CD4-positive, alpha-beta T cell treated with Interleukin-6 at 100 ng/mL for 8 hours (primary cell): ENCODE measurements around the gene RNF114.
A peak's percentile ranks its signal among the peaks of the same experiment; 100 is the strongest.
"Not testable (repeated sequence)": the region's sequence is repeated elsewhere in the genome, so short reads cannot be mapped to it uniquely, and the experiment has no call there.

Experiments used
- DNase-seq: peaks from one replicate; pipeline ENCODE4 v3.0.0-alpha.2; 2020; ENCODE audit warnings: mixed read lengths, low spot score

Gene RNF114

DNA sequence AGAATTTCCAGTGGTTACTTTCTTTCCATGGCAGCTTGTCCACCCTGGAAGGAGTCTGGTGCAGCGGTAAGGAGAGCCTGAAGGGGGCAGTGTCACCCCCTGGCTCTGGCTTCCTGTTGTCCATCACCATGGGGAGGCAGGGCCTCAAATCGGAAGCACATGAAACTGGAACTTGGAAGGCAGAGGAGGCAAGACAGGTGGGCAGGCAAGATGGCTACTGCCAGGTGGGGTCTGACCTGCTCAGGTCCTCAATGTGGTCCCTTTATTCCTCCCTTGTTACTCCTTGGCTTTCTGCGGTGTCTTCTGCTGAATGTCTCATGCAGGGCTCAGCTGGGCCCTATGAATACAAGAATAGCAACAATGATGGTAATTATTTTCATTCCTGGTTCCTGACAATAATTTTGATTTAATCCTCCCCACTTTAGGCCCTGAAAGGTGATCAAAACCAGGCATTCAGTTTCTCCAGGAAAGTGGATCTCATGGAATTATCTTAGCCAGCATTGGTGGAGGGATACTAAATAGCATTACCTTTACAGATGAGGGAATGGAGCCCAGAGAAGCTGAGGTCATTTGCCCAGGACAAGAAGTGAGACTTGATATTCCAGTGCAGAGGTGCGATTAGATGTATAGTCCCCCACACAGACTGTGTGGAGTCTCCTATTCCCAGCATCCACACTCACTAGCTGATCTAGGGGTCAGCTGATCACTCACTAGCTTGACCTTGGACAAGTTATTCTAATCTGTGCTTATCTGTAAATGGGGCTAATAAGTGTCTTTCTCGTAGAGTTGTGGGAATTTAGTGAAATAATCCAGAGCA, 29.0 kb downstream of the RNF114 start:
- DNase-seq = no peak

DNA sequence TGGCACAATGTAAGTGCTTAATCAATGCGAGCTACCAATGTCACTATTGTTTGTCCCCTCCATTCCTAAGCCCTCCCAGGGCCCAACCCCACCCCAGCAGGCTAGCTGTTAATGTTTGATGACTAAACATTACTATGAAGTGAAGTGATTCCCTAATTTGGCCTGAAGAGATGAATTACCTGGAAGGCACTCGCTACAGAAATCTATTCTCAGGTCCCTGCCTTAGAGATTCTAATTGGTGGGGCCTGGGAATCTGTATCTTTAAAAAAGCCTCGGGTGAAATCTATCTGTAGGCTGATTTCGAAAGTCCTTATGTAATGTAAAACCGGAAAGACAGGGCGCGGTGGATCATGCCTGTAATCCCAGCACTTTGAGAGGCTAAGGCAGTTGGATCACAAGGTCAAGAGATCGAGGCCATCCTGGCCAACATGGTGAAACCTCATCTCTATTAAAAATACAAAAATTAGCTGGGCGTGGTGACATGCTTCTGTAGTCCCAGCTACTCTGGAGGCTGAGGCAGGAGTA, 29.6 kb downstream of the RNF114 start:
- no peak for DNase-seq

DNA sequence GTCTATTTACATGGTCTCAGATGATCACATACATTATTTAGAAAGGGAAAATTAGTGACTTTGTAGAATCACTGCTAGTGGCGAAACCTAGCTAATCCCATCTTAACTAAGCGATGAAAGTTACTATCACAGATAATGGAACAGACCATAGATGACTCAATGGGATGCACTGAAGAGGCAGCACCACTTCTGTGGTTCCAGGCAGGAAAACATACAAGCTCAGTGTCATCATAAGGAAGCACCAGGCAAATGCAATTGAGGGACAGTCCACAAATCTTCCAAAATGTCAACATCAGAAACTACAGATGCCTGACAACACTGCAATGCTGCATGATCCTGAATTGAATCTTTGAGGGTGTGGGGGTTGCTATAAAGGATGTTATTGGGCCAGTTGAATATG, 30.7 kb downstream of the RNF114 start:
- no peak for DNase-seq

DNA sequence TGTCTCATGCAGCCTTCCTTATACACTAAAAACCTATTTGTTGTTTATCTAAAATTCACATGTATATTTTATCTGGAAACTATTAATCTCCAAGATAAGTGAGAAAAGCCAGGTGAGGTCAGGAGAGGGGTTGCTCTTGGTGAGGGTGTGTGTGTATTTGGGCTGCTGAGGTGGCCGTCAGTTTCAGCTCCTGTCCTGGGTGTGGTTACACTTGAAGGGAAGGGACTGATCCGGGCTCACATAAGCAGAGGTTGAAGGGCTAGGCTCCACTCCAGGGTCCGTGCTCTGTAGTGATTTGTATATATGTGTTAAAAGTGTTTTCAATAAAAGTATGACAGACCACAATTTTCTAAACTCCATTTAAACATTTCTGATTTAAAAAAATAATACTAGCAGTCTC, 33.0 kb downstream of the RNF114 start:
- DNase-seq = no peak

DNA sequence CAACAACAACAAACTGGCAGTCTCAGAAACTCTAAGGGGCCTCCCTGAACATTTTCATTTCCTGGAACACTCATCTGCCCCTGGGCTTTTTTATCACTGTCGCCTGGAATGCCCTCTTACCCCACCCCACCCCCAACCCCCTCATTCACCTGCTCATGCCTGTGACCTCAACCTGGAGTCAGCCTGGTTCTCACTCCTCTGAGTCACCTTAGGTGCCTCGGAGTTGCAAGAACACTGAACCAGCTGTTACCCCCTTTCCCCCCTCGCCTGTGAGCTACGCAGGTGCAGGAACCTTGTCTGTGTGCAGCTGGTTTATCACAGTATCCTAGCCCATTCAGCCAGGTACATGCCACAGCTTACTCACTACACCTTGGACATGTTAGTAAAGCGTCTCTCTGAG, 33.7 kb downstream of the RNF114 start:
- no peak for DNase-seq

DNA sequence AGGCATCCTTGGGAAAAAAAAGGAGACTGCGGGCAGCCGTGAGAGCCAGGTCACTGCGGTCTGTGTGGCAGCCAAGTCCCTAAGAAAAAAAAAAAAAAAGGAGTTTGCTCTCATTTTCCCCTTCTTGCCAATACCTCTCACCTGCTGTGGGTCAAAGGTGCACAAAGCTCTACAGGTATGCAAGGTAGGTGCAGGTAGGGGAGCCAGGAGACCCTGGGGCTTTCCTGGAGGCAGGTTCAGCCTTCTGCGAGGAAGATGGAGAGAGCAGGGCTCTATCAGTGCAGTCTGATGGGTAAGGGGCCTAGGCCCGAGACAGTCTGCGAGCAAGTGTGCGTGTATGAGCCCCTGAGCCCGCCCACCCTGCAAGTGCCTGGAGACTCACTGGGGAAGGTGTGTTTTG, 34.3 kb downstream of the RNF114 start:
- no peak for DNase-seq

DNA sequence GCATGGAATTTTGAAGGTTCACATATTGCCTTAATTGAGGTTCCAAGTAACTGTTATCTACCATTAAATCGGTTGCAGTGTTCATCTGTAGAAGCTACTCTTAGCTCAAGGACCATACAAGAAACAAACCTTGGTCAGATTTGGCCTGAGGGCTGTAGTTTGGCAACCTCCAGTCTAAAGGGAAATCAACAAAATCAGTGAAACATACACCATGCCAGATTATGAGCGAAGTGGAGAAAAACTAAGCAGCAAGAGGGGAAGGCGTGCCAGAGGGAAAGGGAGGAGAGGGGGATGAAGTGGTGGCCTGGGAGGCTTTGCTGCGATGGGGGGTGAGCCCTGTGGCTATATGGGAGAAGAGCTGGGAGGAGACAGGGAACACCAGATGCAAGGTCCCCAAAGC, 37.8 kb downstream of the RNF114 start:
- no peak for DNase-seq

DNA sequence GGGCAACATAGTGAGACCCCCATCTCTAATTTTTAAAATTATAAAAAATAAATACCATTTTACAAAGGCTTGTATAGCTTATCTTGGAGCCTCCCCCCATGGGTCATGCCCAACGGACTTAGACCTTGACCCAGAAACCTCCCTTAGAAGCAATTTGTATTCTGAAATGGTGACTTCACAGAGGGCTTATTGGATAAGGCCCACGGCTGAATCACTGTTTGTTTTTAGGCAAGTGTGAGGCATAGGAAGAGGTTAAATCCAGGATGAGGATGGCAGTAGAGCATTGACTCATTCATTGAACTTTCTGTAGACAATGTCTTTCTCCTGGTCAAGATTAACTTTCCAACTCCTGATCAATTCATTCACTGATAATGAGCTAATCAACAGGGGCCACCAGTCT, 40.3 kb downstream of the RNF114 start:
- DNase-seq = no peak

DNA sequence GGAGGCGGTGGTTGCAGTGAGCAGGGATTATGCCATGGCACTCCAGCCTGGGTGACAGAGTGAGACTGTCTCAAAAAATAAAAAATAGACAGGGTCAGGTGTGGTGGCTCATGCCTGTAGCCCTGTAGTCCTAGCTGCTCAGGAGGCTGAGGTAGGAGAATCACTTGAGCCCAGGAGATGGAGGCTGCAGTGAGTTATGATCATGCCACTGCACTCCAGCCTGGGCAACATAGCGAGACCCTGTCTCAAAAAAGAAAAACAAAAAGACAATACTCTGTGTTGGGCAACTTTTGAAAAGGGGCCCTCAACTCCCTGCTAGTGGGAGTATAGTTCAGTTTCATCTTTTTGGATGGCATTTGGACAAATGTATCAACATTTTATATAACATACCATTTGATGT, 41.5 kb downstream of the RNF114 start:
- DNase-seq = not testable (repeated sequence)

DNA sequence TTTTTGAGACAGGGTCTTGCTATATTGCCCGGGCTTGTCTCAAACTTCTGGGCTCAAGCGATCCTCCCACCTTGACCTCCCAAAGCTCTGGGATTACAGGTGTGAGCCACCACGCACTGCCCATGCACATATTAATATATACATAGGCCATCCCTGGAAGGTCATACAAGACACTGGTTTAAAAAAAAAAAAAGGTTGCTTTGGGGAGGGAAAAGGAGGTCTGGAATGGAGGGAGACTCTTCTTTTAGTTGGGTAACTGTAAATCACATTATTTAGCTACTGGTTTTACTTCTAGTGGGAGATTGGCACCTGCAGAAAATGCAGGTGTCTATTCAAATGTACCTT, 42.5 kb downstream of the RNF114 start:
- DNase-seq = no peak

DNA sequence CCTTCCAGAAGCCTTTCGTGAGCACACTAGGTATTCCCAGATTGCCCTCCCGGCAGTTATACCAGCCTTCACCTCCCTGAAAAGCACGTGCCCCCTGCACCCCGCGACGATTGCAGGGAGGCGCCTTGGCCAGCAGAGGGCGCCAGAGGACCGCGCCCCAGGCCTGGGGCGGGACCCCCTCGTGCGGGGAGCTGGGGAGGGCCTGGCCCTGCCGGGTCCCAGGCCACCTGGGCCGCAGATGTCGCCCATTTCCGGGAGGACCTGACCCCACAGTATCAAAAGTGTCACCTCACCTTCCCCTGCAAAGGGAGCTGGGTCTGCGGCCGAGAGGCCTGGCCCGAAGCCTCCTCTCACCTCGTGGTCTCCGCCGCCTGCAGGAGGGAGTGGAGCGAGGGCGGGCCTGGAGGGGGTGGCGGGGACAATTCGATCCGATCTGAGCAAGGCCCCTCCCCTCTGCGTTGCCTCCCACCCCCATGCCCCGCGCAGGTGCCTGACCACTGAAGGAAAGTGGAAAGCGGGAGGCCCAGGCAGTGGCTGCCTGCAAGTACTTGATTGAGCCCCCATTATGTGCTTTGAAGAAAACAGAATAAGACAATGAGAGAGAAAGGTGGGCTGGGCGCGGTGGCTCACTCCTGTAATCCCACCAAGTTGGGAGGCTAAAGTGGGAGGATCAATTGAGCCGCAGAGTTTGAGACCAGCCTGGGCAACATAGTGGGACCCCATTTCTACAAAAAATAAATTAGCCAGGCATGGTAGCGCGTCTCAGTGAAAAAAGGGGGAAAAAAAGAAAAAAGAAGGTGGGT, 43.0 kb downstream of the RNF114 start:
- DNase-seq = peak; percentile 55

DNA sequence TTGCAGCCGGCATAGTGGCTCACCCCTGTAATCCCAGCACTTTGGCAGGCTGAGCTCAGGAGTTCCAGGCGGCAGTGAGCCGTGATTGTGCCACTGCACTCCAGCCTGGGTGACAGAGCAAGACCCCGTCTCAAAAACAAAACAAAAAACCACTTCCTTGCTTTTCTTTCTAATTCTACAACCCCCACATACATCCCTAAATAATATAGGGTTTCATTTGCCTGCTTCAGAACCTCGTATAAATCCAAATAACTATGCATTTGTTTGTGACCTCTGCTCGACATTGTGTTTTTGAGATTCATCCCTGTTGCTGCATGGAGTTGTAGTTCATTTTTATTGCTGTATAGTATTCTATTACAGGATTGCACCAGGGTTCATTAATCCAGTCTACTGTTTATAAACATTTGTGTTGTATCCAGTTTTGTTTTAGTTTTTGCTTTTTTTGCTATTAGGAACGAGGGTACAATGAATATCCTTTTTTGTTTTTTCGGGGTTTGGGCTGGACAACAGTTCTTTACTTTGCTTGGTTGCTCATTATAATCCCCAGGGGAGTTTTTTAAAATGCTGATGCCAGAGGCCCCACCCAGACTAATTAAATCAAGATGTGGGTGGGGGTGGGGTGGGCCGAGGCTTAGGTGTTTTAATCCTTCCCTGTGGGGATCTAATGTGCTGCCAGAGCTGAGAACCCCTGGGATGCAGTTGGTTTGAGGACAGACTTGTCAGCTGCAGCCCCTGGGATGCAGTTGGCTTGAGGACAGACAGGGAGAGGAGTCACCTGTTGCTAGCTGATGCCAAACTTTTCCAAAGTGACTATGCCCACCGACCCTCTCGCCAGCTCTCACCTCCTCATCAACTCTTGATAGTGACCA, 44.2 kb downstream of the RNF114 start:
- no peak for DNase-seq

DNA sequence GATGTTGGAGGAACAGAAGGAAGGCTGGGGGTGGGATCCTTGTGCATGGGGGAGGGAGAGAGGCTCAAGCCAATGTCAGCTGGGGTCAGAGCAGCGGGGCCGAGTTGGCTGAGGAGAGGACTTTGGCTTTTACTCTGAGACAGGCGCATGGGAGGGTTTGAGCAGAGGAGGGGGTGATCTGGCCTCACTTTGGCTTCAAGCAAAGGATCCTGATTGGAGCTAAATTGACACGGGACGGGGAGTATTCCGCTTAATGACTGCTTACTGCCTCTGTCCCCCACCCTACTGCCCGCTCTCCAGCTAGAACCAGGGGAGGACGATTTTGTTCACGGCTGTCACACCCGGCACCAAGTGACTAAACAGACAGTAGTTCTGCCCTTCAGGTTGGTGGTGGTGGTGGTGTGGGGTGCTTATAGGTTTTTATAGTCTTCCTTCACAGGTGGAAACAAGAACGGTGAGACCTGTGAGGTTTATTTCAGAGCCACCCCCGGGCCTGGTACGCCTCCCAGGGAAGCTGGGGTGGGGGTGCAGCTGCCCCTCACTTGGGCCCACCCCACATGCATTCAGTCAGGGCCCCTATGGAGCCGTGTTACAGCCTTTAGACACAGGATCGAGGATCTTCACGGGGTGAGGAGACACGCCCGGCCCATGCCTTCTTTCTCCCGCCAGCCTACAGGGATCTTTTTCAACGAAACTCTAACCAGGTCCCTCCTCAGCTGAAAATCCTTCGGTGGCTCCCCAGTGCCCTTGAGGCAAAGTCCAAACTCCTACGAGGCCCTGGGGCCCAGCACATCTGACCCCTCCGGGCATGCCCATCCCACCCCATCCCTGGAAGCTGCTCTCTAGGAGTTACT, 45.2 kb downstream of the RNF114 start:
- no peak for DNase-seq

DNA sequence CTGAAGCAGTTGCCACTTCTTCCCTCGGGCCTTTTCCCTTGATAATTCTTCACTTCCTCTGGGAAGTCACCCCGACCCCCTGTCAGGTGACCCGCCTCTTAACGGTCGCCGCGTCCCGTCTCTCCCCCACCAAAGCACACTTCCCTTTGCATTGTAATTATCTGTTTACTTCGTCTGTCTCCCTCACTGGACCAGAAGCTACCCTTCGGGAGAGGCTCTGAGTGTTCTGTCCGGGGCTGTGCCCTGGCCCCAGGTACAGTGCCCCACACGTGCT, 45.8 kb downstream of the RNF114 start:
- DNase-seq = no peak

DNA sequence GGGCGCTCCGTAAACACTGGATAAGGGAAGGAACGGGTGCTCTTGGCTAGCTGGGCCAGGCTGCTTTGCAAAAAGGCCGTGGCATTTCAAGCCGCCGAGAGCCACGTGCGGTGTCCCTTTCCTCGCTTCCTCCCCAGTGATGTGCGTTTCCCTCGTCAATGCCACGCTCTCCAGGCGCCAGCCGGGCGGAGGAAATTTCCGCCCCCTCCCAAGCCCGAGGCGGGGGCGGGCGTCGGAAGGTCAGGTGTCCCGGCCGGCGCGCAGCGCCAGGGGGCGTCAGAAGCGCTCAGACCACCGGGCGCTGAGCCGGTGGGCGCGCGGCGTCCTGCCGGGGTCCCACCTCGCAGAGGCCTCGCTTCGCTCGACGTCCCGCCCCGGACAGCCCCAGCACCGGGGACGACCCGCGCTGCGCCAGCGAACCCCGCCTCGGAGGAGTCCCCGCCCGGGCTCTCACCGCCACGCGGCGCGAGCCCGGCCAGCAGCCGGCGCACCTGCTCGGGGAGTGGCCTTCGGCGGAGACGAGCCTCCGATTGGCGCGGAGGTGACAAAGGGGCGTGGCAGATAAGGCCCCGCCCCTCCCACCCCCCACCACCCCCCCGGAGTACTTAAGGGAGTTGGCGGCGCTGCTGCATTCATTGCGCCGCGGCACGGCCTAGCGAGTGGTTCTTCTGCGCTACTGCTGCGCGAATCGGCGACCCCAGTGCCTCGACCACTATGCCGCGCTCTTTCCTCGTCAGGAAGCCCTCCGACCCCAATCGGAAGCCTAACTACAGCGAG, 46.3 kb downstream of the RNF114 start, which contains the start of gene SNAI1:
Gene SNAI1, plus strand, starts transcription at position 635 of the 777 bp plus-strand sequence. Its CDS starts 80 bp downstream, at position 715.
- peak; percentile 90 for DNase-seq

DNA sequence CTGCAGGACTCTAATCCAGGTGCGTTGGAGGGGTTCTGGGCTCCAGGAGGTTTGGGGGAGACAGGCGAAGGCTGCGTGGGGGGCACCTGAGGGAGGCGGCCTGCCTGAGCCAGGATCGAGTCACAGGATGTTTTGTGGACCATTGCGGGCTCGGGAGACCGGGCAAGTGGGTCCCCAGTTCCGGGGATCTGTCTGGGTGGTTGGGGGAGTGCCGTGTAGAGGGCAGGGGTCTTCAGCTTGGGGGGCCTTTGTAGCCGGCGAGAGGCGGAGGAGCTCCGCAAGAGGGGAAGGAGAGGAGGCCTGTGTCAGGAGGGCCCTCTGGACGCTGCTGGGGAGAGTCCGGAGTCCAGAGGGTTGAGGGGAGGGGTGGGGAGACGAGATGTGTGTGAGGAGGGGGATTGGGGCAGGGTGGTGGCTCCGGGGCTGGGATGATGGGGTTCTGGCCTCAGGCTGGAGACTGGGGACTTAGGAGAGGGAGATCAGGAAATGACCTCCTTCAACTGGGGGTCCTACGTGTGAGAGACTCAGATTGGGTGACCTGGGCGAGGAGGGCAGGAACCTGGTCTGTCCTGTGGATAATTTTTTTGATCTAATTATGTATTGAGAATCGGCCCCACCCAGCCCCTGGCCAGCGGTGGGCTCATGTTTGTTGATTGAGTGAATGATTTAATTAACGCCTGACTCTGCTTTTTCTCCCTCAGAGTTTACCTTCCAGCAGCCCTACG, 47.1 kb downstream of the RNF114 start:
- no peak for DNase-seq

DNA sequence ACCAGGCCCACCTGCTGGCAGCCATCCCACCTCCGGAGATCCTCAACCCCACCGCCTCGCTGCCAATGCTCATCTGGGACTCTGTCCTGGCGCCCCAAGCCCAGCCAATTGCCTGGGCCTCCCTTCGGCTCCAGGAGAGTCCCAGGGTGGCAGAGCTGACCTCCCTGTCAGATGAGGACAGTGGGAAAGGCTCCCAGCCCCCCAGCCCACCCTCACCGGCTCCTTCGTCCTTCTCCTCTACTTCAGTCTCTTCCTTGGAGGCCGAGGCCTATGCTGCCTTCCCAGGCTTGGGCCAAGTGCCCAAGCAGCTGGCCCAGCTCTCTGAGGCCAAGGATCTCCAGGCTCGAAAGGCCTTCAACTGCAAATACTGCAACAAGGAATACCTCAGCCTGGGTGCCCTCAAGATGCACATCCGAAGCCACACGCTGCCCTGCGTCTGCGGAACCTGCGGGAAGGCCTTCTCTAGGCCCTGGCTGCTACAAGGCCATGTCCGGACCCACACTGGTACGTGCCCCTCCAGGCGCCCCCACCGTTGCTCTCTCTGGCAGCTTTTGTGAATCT, 47.7 kb downstream of the RNF114 start:
- DNase-seq = no peak

DNA sequence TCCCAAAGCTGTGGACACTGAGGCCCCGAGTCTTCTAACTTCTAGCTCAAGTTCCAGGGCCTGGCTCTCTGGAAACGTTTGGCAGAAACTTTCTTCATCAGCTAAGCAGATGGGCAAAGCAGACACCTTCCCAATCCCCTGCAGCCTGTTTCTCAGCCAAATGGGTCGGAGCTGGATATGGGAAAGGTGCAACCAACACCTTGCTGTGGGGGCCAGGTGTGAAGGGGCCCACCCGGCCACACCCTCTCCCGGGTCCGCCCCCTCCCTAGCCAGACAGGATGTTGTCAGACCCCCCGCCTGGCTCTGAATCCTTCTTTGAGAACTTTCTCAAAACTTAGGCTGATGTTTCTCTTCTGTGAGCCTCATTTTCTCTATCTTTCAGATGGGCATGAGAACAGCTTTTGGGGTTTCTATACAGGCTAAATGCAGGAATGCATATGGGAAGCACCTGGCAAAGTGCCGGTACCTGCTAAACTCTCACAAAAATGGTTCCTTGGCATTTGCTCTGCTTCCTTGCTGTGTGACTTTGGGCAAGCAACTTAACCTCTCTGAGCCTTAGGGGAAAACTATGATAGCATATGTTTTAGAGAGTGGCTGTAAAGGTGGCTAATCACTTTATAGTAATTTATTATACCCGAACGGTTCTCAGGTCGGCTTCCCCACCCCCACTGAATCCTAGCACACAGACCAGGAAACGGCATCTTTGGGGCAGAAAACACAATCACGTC, 48.4 kb downstream of the RNF114 start:
- no peak for DNase-seq

DNA sequence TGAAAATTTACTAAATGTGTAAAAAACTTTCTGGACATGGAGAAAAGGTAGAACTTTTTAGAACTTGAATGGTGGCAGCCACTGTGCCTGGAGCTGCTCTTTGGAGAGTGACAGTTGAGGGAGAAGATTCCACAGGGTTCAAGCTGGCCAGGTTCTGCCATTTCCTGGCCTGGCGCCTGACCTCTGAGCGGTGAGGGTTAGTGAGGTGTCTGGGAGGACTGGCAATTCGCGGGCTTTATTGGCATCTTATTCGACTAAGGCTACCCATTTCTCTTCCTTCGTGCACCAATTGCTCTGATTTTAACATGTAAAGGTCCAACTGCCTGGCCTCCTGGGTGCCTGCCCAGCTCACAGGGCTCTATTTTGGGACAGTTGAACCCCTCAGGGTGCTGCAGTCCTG, 49.0 kb downstream of the RNF114 start:
- DNase-seq = no peak
